Effector memory CD8-positive, alpha-beta T cell (primary cell): ENCODE results near the gene THOC2.
"Not testable (repeated sequence)": the region's sequence is repeated elsewhere in the genome, so short reads cannot be mapped to it uniquely, and the experiment has no call there.

ENCODE experiments used
- ATAC-seq: fragments of 150-1000 bp; cut with Tn5 transposase; replicated peaks from 2 replicates; pipeline ENCODE4 v1.10.0; 2021; ENCODE audit warnings: mild to moderate bottlenecking, moderate library complexity
- DNase-seq, 3 experiments: peaks; one replicate each; pipeline ENCODE4 v3.0.0; 2021
- H3K27ac Mint-ChIP-seq, 2 donors: one replicate each; pipeline ENCODE4 v1.8.0; 2022; ENCODE audit warnings: mild to moderate bottlenecking in 2 of 2, mixed read lengths in 2 of 2, moderate library complexity in 2 of 2
- H3K27me3 Mint-ChIP-seq, 2 donors: one replicate each; pipeline ENCODE4 v1.8.0; 2022; ENCODE audit warnings: mixed read lengths in 2 of 2
- H3K36me3 Mint-ChIP-seq: one replicate; pipeline ENCODE4 v1.8.0; 2022; ENCODE audit warnings: mild to moderate bottlenecking, moderate library complexity, mixed read lengths; ENCODE audit not compliant: insufficient read depth
- H3K4me1 Mint-ChIP-seq, 2 donors: one replicate each; pipeline ENCODE4 v1.8.0; 2022; ENCODE audit warnings: low read depth in 2 of 2, mixed read lengths in 2 of 2
- H3K4me3 Mint-ChIP-seq, 2 donors: one replicate each; pipeline ENCODE4 v1.8.0; 2022; ENCODE audit warnings: mild to moderate bottlenecking in 2 of 2, mixed read lengths in 2 of 2, moderate library complexity in 2 of 2
- H3K9me3 Mint-ChIP-seq, 2 donors: one replicate each; pipeline ENCODE4 v1.8.0; 2022; ENCODE audit warnings: mixed read lengths in 2 of 2

Gene THOC2

DNA sequence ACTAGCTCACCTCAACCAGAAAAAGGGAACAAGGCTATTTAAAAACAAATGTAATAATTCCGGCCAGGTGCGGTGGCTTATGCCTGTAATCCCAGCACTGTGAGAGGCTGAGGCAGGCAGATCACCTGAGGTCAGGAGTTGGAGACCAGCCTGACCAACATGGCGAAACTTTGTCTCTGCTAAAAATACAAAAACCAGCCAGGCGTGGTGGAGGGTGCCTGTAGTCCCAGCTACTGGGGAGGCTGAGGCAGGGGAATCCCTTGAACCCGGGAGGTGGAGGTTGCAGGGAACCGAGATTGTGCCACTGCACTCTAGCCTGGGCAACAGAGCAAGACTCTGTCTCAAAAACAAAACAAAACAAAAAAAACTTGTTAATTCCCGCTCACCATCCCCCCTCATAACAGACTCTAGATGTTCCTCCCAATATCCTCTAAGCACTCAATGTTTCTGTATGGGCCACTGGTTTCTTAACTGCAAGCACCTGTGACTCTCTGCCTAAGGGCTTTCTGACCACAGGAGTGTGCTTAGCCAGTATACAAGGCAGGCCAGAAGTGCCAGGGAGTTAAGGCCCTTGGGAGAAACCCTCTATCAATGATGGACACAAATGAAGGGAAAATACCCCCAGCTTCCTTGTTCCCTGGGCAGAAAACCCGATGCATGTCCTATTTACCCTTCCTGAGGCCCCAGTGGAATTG is 21.0 kb upstream of the THOC2 start:
- no peaks in the 10 kb centered on the region for H3K36me3 Mint-ChIP-seq
- no peak for ATAC-seq
- no peaks in the 10 kb centered on the region for H3K4me1 Mint-ChIP-seq
- H3K4me3 Mint-ChIP-seq = no peak overlapping the region
- no peak overlapping the region for H3K27ac Mint-ChIP-seq
- no peaks in the 10 kb centered on the region for H3K9me3 Mint-ChIP-seq
- peaks cover 0 to 10% of the 10 kb centered on the region in 2 donors for H3K27me3 Mint-ChIP-seq
- no peak for DNase-seq

DNA sequence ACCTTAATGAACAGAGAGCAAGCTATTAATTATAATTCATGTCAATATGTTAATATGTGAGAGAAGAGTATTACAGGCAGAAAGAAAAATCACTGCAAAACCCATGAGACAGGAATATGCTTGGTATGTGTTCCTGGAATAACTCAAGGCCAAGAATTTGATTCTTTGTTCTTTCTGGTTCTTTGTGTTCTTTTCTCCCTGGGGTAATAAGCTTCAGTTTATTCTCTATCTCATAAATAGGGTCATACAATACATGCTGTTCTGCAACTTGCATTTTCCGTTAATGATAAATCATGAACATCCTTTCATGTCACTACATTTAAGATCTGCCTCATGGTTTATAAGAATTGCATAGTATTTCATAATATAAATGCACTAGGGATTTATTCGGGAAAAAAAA is 16.8 kb upstream of the THOC2 start:
- no peak overlapping the region for H3K4me3 Mint-ChIP-seq
- DNase-seq (no peak), ATAC-seq (no peak)
- H3K9me3 Mint-ChIP-seq = no peaks in the 10 kb centered on the region
- H3K27ac Mint-ChIP-seq = no peak overlapping the region
- H3K36me3 Mint-ChIP-seq = no peaks in the 10 kb centered on the region
- no peaks in the 10 kb centered on the region for H3K4me1 Mint-ChIP-seq
- H3K27me3 Mint-ChIP-seq = no peaks in the 10 kb centered on the region

DNA sequence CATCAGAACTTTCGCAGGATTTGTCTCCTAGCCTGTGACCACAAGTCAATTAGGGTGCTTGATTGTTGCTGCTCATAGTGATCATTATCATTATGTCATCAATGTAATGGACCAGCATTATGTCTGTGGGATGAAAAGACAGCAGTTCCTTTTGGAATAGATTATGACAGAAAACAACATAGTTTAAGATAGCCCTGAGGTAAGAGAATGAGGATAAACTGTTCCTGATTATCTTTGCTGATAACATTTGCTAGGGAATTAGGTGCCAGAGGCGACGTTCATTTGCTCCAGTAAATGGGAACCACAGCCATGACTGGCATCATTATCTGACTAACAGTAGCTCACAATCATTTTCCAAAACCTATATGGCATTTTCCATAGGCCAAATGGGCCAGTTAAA is 12.7 kb upstream of the THOC2 start:
- Mint-ChIP-seq H3K4me1 (no peaks in the 10 kb centered on the region), H3K9me3 (no peaks in the 10 kb centered on the region), H3K4me3 (no peak overlapping the region), H3K27me3 (no peaks in the 10 kb centered on the region), H3K27ac (no peak overlapping the region), H3K36me3 (no peaks in the 10 kb centered on the region)
- DNase-seq (no peak), ATAC-seq (no peak)

DNA sequence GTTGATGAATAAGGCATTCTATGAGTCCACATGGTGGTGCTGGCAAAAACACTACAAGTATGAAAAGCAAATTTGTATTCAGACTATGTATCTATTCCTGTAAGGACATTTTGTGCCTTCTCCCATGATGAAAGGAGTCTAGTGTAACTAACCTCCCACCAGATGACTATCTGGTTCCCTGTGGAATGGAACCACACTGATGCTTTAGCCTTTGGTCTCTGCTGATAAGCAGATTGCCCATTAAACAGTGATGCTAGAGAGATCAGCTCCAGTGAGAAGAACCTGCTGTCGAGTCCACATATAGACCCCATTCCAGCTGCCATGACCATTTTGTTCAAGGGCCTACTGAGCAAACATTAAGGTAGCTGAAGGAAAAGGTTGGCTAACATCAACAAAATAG is 10.5 kb upstream of the THOC2 start:
- no peak for ATAC-seq
- Mint-ChIP-seq H3K36me3 (no peaks in the 10 kb centered on the region), H3K4me3 (no peak overlapping the region), H3K27me3 (no peaks in the 10 kb centered on the region), H3K4me1 (no peaks in the 10 kb centered on the region), H3K9me3 (no peaks in the 10 kb centered on the region), H3K27ac (no peak overlapping the region)
- no peak for DNase-seq

DNA sequence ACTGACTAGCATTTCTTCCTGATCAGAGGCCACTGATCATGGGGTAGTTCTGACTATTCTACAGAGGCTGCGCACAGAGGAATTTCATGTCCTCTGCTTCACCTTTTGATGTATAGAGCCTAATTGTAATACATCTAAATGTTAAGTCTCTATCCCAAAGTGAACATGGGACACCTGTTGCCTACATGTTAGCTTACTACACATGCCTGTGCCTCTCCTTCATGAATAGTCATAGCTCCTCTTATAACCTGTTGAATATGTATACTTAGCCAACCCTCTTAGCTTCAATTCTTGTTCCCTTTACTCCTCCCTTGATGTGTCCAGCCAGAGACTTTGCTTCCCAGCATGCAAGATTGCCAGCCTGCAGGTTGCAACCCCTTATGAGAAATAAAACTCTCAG is 9.6 kb upstream of the THOC2 start:
- ATAC-seq (no peak), DNase-seq (no peak)
- no peaks in the 10 kb centered on the region for H3K9me3 Mint-ChIP-seq
- no peaks in the 10 kb centered on the region for H3K36me3 Mint-ChIP-seq
- no peaks in the 10 kb centered on the region for H3K4me1 Mint-ChIP-seq
- no peaks in the 10 kb centered on the region for H3K27me3 Mint-ChIP-seq
- no peak overlapping the region for H3K4me3 Mint-ChIP-seq
- H3K27ac Mint-ChIP-seq = no peak overlapping the region

DNA sequence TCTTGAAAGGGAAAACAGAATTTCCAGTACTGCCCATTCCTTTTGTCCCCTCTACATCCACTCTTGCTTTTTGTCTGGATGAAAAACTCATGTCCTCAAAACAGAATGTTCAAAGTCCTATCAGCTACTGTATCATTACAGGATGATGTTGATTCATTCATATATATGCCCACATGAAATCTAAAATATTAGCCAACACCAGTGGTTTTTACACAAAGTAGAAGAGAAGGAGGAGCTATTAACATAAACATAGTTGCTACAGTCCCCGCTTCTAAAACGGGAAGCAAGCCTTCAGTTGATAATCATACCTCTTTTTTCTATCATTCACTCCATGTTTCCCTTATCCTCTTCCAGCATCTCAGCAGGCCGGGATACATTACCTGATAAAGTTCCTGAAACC is 7.7 kb upstream of the THOC2 start:
- H3K27ac Mint-ChIP-seq = no peak overlapping the region
- no peak for DNase-seq
- H3K4me1 Mint-ChIP-seq = no peaks in the 10 kb centered on the region
- no peaks in the 10 kb centered on the region for H3K36me3 Mint-ChIP-seq
- H3K4me3 Mint-ChIP-seq = no peak overlapping the region
- no peaks in the 10 kb centered on the region for H3K9me3 Mint-ChIP-seq
- no peaks in the 10 kb centered on the region for H3K27me3 Mint-ChIP-seq
- ATAC-seq = no peak

DNA sequence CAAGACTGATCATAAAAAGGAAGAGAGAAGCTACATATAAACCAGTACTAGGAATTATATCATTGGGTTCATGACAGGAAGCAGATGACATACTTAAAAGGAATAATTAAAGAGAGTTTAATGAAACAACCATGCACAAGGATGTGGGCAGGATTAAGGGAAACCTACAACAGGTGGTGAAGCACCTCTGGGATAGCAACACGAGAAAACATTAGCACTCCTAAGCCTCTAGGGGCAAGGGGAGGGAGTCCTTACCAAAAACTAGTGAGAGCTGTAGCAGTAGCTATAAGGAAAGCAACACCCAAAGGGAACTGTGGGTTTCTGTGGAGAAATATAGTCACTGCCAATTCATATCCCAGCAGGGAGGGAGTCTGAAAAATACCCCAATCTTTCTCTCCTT is 7.2 kb upstream of the THOC2 start:
- DNase-seq (no peak), ATAC-seq (no peak)
- Mint-ChIP-seq H3K27me3 (no peaks in the 10 kb centered on the region), H3K4me3 (no peak overlapping the region), H3K27ac (no peak overlapping the region), H3K36me3 (no peaks in the 10 kb centered on the region), H3K9me3 (no peaks in the 10 kb centered on the region), H3K4me1 (no peaks in the 10 kb centered on the region)

DNA sequence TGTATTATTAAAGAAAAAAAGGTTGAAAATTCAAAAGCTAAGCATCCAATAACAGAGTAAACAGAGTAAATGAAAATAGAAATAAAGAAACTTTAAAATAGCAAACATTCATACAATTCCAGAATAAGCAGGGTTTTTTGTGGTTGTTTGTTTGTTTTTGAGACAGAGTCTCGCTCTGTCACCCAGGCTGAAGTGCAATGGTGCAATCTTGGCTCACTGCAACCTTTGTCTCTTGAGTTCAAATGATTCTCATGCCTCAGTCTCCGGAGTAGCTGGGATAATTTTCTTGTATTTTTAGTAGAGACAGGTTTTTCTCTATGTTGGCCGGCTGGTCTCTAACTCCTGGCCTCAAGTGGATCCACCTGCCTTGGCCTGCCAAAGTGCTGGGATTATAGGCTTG is 6.6 kb upstream of the THOC2 start:
- ATAC-seq = no peak
- Mint-ChIP-seq H3K27ac (no peak overlapping the region), H3K36me3 (no peaks in the 10 kb centered on the region)

DNA sequence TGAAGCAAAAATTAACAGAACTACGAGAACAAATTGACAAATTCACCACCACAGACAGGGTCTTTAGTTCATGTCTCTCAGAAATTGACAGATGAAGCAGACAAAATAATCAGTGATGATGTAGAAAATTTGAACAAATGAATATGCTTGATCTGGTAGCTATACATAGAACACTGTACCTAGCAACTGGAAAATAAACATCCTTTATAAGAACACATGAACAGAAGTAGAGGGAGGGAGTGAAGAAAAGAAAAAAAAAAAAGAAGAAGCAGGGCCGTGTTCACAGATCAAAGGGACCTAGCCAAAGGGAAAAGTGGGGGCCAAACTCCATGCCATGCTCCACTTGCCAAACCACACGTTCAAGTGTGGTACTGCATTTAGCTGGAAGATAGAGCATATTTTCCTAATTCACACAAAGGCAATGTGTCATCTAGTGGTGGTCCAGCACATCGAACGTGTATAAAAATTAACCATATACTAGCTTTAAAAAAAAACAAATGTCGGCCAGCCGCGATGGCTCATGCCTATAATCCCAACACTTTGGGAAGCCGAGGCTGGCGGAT is 5.6 kb upstream of the THOC2 start:
- Mint-ChIP-seq H3K9me3 (no peaks in the 10 kb centered on the region), H3K27me3 (no peaks in the 10 kb centered on the region), H3K4me1 (no peaks in the 10 kb centered on the region), H3K36me3 (no peaks in the 10 kb centered on the region), H3K27ac (no peak overlapping the region), H3K4me3 (no peak overlapping the region)
- DNase-seq = no peak
- ATAC-seq = no peak

More for the DNA sequence above, 6.6 kb upstream of the THOC2 start:
- no peak for DNase-seq
- Mint-ChIP-seq H3K4me3 (no peak overlapping the region), H3K27me3 (no peaks in the 10 kb centered on the region), H3K4me1 (no peaks in the 10 kb centered on the region), H3K9me3 (no peaks in the 10 kb centered on the region)

DNA sequence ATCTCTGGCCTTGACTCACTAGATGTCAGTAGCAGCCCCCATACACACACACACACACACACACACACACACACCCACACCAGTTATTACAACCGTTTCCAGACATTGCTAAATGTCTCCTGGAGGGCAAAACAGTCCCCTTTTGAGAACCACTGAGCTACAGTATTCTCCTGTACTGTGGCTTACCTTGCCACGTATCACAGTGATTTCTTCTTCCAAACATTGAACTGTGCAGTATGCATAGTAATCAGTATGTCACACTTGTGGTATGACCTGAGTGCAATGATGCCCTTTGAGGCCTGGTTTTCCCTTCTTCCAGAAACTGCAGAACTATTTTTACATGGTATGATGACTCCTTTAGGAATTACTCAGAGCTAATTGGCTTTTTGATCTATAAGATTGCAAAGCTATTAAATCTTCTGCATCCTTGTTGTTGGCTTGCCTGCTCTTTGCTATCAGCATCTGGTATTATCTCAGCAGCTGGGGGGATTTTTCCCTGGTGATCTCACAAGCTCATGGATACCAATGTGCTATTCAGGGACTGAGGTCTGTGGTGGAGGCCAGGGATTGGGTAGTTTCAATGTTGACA is 3.6 kb upstream of the THOC2 start:
- H3K27ac Mint-ChIP-seq = no peak overlapping the region
- ATAC-seq (no peak), DNase-seq (no peak)
- H3K27me3 Mint-ChIP-seq = no peaks in the 10 kb centered on the region
- H3K4me1 Mint-ChIP-seq = peaks cover 6 to 7% of the 10 kb centered on the region in 2 donors
- H3K4me3 Mint-ChIP-seq = no peak overlapping the region
- peaks cover 10% of the 10 kb centered on the region for H3K36me3 Mint-ChIP-seq
- H3K9me3 Mint-ChIP-seq = no peaks in the 10 kb centered on the region

DNA sequence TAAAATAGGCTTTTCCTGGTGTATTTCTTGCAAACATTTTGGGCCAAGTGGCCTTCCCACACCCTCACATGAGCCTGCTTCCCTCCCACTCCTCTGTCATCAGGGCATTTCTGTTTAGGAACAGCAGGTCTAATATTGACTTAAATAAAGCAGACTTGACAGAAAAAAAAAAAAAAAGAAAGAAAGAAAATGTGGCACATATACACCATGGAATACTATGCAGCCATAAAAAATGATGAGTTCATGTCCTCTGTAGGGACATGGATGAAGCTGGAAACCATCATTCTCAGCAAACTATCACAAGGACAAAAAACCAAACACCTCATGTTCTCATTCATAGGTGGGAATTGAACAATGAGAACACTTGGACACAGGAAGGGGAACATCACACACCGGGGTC is 2.3 kb upstream of the THOC2 start:
- not testable (repeated sequence) for H3K27ac Mint-ChIP-seq, H3K4me3 Mint-ChIP-seq, ATAC-seq, H3K27me3 Mint-ChIP-seq, DNase-seq, H3K9me3 Mint-ChIP-seq
- H3K36me3 Mint-ChIP-seq = peaks cover 13% of the 10 kb centered on the region
- H3K4me1 Mint-ChIP-seq = peaks cover 11 to 13% of the 10 kb centered on the region in 2 donors

DNA sequence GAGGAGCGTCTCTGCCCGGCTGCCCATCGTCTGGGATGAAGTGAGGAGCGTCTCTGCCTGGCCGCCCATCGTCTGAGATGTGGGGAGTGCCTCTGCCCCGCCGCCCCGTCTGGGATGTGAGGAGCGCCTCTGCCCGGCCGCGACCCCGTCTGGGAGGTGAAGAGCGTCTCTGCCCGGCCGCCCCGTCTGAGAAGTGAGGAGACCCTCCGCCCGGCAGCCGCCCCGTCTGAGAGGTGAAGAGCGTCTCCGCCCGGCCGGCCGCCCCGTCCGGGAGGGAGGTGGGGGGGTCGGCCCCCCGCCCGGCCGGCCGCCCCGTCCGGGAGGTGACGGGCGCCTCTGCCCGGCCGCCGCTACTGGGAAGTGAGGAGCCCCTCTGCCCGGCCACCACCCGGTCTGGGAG is 1.2 kb upstream of the THOC2 start:
- not testable (repeated sequence) for H3K27ac Mint-ChIP-seq, H3K4me3 Mint-ChIP-seq, DNase-seq, H3K9me3 Mint-ChIP-seq, H3K27me3 Mint-ChIP-seq, ATAC-seq
- Mint-ChIP-seq H3K4me1 (peaks cover 14% of the 10 kb centered on the region in 2 donors), H3K36me3 (peaks cover 15% of the 10 kb centered on the region)

DNA sequence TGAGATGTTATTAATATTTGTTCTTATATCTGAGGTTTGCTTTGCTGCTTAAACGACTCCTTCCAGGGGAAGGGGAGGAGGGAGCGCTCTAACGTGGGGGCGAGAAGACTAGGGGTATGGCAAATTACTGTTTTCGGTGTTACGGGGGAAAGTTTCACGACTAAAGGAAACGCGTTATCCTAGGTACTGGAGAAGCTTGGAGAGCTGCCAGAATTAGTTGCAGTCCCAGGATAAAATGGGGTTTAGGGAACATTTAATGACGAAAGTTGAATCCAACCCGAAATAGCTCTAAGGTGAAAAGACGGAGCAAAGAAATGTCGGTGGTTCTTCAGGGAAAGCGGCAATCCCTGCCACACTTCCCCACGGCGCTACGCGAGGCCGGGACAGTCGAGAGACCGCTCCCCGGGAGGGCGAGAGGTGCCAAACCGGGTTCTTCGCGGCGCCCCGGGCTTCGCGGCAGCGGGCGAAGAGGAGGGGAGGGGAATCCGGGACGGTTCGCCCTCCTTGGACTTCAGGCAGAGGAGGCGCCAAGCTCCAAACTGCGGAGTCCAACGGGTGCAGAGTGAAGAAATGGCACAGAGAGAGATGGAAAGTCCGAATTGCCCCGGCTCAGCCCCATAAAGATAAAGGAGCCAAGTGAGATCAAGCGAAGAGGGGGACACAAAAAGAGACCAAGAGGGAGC is 724 bp downstream of the THOC2 start:
- H3K36me3 Mint-ChIP-seq = peaks cover 15% of the 10 kb centered on the region
- H3K4me3 Mint-ChIP-seq = peak overlapping the region; percentile 91 to 97
- H3K4me1 Mint-ChIP-seq = peaks cover 14% of the 10 kb centered on the region in 2 donors
- peak overlapping the region; percentile 94 to 96 for H3K27ac Mint-ChIP-seq
- no peaks in the 10 kb centered on the region for H3K27me3 Mint-ChIP-seq
- ATAC-seq = peak; percentile 33
- H3K9me3 Mint-ChIP-seq = no peaks in the 10 kb centered on the region
- peak in 2 of 3 experiments; percentile 1 to 3 for DNase-seq
